Spleen (tissue), 7 donors: ENCODE results near the gene LONRF3.

Source experiments
- POLR2A ChIP-seq, 3 donors: fragments of 450-650 bp; IDR thresholded peaks; one replicate each; pipeline ENCODE4 v1.5.1; 2017; ENCODE audit warnings: antibody characterized with exemption in 3 of 3, mild to moderate bottlenecking in 1 of 3
- TF ChIP-seq, protein P1 (sequence below), 11 experiments: fragments of 200-600 bp in 7 of 11; fragments of 450-650 bp in 4 of 11; sonication (generic) in 4 of 11; IDR thresholded peaks in 8 of 11; conservative IDR thresholded peaks in 3 of 11; 1 replicate in 7 of 11; 2 replicates in 4 of 11; pipeline versions ENCODE4 v1.4.0 to v1.8.0; 2016 to 2021; ENCODE audit warnings: antibody characterized with exemption in 11 of 11, inconsistent platforms in 4 of 11, mild to moderate bottlenecking in 1 of 11
- donor health status: DM: no; HTN: no; CAD: no; lungs with moderate emphysema.
- donor health status: DM: no; HTN: no; CAD: no.
- donor health status: DM: no; HTN: no; CAD: no.

DNA sequence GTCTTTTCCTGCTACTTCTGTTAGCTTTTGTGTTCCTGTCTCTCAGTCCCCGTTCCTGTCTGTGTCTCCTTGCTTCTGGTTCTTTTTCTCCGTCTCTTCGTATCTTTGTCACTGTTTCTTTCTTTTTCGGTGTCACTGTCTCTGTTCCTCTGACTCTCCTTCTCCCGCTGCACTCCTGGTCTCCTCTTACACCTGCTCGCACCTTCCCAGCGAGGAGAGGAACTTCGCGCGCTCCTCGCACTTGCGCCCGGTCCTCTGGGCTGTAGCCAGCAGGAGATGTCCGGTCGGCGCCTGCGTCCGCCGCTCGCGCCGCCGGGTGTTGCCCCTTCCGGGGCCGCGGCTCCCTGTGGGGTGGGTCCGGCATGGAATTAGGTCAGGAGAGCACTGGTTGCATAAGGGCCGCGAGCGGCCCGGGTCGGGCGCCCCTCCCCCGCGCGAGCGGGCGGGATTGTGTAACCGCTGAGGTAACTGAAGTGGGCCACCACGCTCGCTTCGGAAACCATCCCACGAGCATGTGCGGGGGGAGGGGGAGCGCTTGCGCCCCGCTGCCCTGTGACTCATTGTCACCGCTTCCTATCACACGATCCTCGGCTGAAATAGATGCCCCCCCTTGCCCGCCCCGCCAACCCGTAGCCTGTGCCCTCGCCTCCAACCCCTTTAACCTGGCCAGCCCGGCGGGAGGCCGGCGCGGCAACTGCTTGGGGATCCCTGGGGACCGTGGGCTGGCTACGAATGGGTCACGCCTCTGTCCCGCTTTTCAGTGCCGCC lies 1.6 kb downstream of the LONRF3 start:
- TF ChIP-seq POLR2A (IDR thresholded peaks at IDR 0.05), result no peak
- TF ChIP-seq, protein P1, sequence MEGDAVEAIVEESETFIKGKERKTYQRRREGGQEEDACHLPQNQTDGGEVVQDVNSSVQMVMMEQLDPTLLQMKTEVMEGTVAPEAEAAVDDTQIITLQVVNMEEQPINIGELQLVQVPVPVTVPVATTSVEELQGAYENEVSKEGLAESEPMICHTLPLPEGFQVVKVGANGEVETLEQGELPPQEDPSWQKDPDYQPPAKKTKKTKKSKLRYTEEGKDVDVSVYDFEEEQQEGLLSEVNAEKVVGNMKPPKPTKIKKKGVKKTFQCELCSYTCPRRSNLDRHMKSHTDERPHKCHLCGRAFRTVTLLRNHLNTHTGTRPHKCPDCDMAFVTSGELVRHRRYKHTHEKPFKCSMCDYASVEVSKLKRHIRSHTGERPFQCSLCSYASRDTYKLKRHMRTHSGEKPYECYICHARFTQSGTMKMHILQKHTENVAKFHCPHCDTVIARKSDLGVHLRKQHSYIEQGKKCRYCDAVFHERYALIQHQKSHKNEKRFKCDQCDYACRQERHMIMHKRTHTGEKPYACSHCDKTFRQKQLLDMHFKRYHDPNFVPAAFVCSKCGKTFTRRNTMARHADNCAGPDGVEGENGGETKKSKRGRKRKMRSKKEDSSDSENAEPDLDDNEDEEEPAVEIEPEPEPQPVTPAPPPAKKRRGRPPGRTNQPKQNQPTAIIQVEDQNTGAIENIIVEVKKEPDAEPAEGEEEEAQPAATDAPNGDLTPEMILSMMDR (IDR thresholded peaks at IDR 0.05 in 8 of 11, conservative IDR thresholded peaks at IDR 0.05 in 3 of 11), result no peak
